Duodenal mucosa (tissue), 2 donors: ENCODE results near the gene PTH2R.
"Not testable (repeated sequence)": the region's sequence is repeated elsewhere in the genome, so short reads cannot be mapped to it uniquely, and the experiment has no call there.

Experiments used
- H3K27ac ChIP-seq: one replicate; pipeline ENCODE4 v1.7.0; 2013; ENCODE audit warnings: low read depth, low read length
- H3K27me3 ChIP-seq, 2 donors: one replicate each; pipeline ENCODE4 v1.7.0; 2013; ENCODE audit warnings: low read length in 2 of 2, control low read depth in 1 of 2; ENCODE audit not compliant: insufficient read depth in 2 of 2, control insufficient read depth in 1 of 2
- H3K36me3 ChIP-seq, 2 donors: one replicate each; pipeline ENCODE4 v1.7.0; 2013; ENCODE audit warnings: low read length in 2 of 2, control low read depth in 1 of 2; ENCODE audit not compliant: insufficient read depth in 2 of 2, control insufficient read depth in 1 of 2
- H3K4me1 ChIP-seq, 2 donors: one replicate each; pipeline ENCODE4 v1.7.0; 2013; ENCODE audit warnings: low read length in 2 of 2, control low read depth in 1 of 2; ENCODE audit not compliant: insufficient read depth in 2 of 2, control insufficient read depth in 1 of 2
- H3K4me3 ChIP-seq, 2 donors: one replicate each; pipeline ENCODE4 v1.7.0; 2013; ENCODE audit warnings: low read length in 2 of 2, low read depth in 1 of 2
- H3K9ac ChIP-seq, 2 donors: one replicate each; pipeline ENCODE4 v1.7.0; 2013; ENCODE audit warnings: low read length in 2 of 2, low read depth in 1 of 2
- H3K9me3 ChIP-seq, 2 donors: one replicate each; pipeline ENCODE4 v1.7.0; 2013; ENCODE audit warnings: low read length in 2 of 2, control low read depth in 1 of 2; ENCODE audit not compliant: control insufficient read depth in 1 of 2

PTH2R gene

DNA sequence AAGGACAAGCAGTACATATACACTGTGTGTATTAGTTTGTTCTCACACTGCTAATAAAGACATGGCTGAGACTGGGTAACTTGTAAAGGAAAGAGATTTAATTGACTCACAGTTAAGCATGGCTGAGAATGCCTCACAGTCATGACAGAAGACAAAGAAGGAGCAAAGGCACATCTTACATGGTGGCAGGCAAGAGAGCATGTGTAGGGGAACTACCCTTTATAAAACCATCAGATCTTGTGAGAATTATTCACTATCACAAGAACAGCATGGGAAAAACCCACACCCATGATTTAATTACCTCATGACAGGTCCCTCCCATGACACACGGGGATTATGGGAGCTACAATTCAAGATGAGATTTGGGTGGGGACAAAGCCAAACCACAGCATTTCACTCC is 129.0 kb downstream of the PTH2R start:
- not testable (repeated sequence) for H3K9ac ChIP-seq, H3K9me3 ChIP-seq, H3K36me3 ChIP-seq, H3K27me3 ChIP-seq, H3K27ac ChIP-seq, H3K4me3 ChIP-seq
- peaks cover 10 to 12% of the 10 kb centered on the region in 2 donors for H3K4me1 ChIP-seq

DNA sequence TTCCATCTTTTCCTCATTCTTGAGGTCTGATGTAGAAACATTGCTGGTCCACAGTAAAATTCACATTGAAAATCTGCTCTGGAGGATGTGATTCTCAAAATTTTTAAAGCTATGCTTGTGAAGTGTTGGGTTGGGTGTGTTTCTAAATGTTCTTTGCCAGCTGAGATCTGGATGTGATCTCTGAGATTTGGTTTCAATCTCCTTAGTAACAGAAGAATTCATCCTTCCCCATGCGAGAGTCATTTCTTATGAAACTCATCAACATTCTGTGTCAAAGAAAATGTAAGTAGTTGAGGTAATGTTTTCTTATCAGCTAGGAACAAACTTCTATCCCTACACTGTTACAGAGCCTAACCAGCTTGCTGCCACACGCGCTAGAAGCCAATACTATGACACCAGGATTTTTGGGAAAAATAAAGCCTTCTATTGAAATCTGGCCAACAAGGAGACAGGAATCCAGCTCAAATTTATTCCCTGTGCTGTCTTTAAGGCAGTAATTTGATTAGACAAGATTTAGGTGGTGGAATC is 134.9 kb downstream of the PTH2R start:
- Histone ChIP-seq H3K4me1 (peaks cover 4 to 11% of the 10 kb centered on the region in 2 donors), H3K27ac (no peak overlapping the region), H3K27me3 (no peaks in the 10 kb centered on the region), H3K36me3 (no peaks in the 10 kb centered on the region), H3K9ac (no peak overlapping the region), H3K9me3 (no peaks in the 10 kb centered on the region), H3K4me3 (no peak overlapping the region)

DNA sequence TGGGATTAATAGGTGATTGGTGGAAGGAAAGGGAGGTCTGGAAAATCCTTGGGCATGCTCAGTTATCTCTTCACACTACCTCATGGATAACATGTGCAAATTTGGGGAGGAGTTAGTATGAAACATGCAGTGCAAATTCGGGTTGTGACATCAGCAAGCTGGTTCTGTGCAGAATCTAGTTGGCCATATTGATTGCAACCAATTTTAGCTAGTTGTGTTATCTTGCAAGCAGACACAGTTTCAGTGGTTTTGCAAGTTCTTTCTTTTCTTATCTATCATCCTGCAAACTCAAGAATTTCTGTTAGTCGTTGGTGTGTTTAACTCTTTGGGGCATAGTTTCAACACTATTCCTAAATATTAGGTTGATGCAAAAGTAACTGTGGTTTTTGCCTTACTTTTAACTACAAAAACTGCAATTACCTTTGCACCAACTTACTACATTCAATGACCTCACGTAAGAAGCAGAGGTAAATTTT is 135.4 kb downstream of the PTH2R start:
- H3K9me3 ChIP-seq = no peaks in the 10 kb centered on the region
- no peaks in the 10 kb centered on the region for H3K27me3 ChIP-seq
- no peak overlapping the region for H3K27ac ChIP-seq
- H3K4me3 ChIP-seq = no peak overlapping the region
- peaks cover 4 to 16% of the 10 kb centered on the region in 2 donors for H3K4me1 ChIP-seq
- no peaks in the 10 kb centered on the region for H3K36me3 ChIP-seq
- H3K9ac ChIP-seq = no peak overlapping the region

DNA sequence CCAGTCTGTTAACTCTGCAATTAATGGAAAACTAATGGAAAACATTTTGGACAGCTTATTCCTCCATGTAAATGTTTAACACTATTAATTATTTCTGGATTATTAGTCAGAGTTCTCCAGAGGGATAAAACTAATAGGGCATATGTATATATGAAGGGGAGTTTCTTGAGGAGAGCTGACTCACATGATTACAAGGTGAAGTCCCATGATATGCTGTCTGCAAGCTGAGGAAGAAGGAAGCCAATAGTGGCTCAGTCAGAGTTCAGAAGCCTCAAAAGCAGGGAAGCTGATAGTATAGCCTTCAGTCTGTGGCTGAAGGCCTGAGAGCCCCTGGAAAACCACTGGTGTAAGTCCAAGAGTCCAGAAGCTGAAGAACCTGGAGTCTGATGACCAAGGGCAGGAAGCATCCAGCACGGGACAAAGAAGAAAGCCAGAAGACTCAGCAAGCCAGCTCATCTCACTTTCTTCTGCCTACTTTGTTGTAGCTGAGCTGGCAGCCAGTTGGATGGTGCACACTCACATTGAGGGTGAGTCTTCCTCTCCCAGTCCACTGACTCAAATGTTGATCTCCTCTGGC is 136.0 kb downstream of the PTH2R start:
- peaks cover 4 to 21% of the 10 kb centered on the region in 2 donors for H3K4me1 ChIP-seq
- no peak overlapping the region for H3K27ac ChIP-seq
- no peak overlapping the region for H3K9ac ChIP-seq
- no peaks in the 10 kb centered on the region for H3K9me3 ChIP-seq
- H3K36me3 ChIP-seq = no peaks in the 10 kb centered on the region
- H3K27me3 ChIP-seq = no peaks in the 10 kb centered on the region
- no peak overlapping the region for H3K4me3 ChIP-seq
